ENCODE data around the gene CR1L. TPM values are rescaled to one million over a fixed set of nuclear protein-coding genes. Genes with fewer than 3 reads are reported as not detected.

The CR1L gene
- total and polyA plus RNA-seq, 9 of the 15 experiments (the other 6 are each of a cell fraction or from before 2014, with no cell fraction given) = 10.1 to 74.8 (median 34.3) TPM

DNA sequence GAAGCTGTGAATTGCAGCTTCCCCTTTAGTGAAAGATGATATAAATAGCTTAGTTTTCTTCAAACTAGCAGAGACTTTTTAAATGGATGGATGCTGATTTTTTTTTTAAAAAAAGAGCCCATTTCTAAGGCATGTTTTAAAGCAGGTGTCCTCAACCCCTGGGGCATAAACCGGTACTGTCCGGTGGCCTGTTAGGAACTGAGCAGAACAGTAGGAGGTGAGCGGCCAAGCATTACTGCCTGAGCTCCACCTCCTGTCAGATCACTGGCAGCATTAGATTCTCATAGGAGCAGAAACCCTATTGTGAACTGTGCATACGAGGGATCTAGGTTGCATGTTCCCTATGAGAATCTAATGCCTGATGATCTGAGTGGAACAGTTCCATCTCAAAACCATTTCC, 31.2 kb downstream of the CR1L start:
- WGBS (ENCODE audit: insufficient coverage, low coverage, missing lambda C conversion rate) = 88% methylated on average over 4 of the region's 4 CpGs
- Histone ChIP-seq H3K27ac (ENCODE audit: extremely low read depth, low read depth, low read length) (no peak overlapping the region), H3K27me3 (ENCODE audit: control insufficient read depth in 2 of 2, insufficient read depth in 2 of 2, low read length in 2 of 2) (no peaks in the 10 kb centered on the region), H3K4me1 (replicated peaks in 1 of 2; ENCODE audit: control insufficient read depth in 2 of 2, insufficient read depth in 2 of 2, low read length in 2 of 2) (peaks cover 5 to 35% of the 10 kb centered on the region in 2 experiments), H2AFZ (ENCODE audit: low read depth, low read length) (no peak overlapping the region), H3K4me3 (no peak overlapping the region), H3K9me3 (replicated peaks; ENCODE audit: control insufficient read depth, insufficient read depth, low read depth, low read length) (no peaks in the 10 kb centered on the region), H3K9me1 (ENCODE audit: control insufficient read depth, insufficient read depth, low read length) (no peaks in the 10 kb centered on the region), H3K4me2 (ENCODE audit: insufficient read depth, low read length) (no peak overlapping the region), H3K36me3 (ENCODE audit: control insufficient read depth, insufficient read depth, low read length) (peaks cover 24% of the 10 kb centered on the region), H3K9ac (ENCODE audit: insufficient read depth in 1 of 2, low read depth in 2 of 2, low read length in 2 of 2) (no peak overlapping the region), H4K20me1 (replicated peaks; ENCODE audit: control insufficient read depth, insufficient read depth, low read length) (peaks cover 4% of the 10 kb centered on the region; the same call in 1 of the 2 replicates), H3K79me2 (ENCODE audit: control insufficient read depth, insufficient read depth, low read length) (peaks cover 49% of the 10 kb centered on the region)
- BruUV-seq (replicated peaks) = no TSS peak
- ChIA-PET CTCF (ENCODE audit: low intra/inter-chr PET ratio) (no interaction called here), POLR2A (interaction anchor here (0.9 to 1.4 kb wide), 3 partner anchors 18 to 93 kb away, joined by 3 read pairs; no protein-coding TSS in a partner anchor)
- in situ Hi-C loops (cut with MboI) (no loop called here), intact Hi-C loops (cut with micrococcal nuclease) (no loop called here)
- ATAC-seq (no peak), DNase-seq (ENCODE audit: extremely low read depth in 1 of 4, low spot score in 3 of 4) (no peak), FAIRE-seq (no peak)
- TF ChIP-seq PHTF2 (CRISPR knock-in tag; IDR thresholded peaks at IDR 0.05) (no peak), ZBTB1 (CRISPR knock-in tag; IDR thresholded peaks at IDR 0.05; ENCODE audit: borderline replicate concordance, low read depth) (no peak), SAFB2 (IDR thresholded peaks at IDR 0.05; ENCODE audit: borderline replicate concordance, low read depth, low read length, severe bottlenecking) (no peak), HIVEP1 (CRISPR knock-in tag; IDR thresholded peaks at IDR 0.05) (no peak), RHOXF2B (CRISPR knock-in tag; conservative IDR thresholded peaks at IDR 0.05) (no peak), POLR2B (IDR thresholded peaks at IDR 0.05; ENCODE audit: low read depth, partially characterized antibody) (no peak), PPARD (CRISPR knock-in tag; IDR thresholded peaks at IDR 0.05) (no peak), ATF1 (CRISPR knock-in tag; IDR thresholded peaks at IDR 0.05) (no peak), ATF1 (tag; IDR thresholded peaks at IDR 0.05) (no peak), CSDE1 (IDR thresholded peaks at IDR 0.05) (no peak)
- TF ChIP-seq, protein P1, sequence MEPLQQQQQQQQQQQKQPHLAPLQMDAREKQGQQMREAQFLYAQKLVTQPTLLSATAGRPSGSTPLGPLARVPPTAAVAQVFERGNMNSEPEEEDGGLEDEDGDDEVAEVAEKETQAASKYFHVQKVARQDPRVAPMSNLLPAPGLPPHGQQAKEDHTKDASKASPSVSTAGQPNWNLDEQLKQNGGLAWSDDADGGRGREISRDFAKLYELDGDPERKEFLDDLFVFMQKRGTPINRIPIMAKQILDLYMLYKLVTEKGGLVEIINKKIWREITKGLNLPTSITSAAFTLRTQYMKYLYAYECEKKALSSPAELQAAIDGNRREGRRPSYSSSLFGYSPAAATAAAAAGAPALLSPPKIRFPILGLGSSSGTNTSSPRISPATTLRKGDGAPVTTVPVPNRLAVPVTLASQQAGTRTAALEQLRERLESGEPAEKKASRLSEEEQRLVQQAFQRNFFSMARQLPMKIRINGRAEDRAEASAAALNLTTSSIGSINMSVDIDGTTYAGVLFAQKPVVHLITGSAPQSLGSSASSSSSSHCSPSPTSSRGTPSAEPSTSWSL (CRISPR knock-in tag; IDR thresholded peaks at IDR 0.05; ENCODE audit: borderline replicate concordance) = no peak
- TF ChIP-seq, protein P2, sequence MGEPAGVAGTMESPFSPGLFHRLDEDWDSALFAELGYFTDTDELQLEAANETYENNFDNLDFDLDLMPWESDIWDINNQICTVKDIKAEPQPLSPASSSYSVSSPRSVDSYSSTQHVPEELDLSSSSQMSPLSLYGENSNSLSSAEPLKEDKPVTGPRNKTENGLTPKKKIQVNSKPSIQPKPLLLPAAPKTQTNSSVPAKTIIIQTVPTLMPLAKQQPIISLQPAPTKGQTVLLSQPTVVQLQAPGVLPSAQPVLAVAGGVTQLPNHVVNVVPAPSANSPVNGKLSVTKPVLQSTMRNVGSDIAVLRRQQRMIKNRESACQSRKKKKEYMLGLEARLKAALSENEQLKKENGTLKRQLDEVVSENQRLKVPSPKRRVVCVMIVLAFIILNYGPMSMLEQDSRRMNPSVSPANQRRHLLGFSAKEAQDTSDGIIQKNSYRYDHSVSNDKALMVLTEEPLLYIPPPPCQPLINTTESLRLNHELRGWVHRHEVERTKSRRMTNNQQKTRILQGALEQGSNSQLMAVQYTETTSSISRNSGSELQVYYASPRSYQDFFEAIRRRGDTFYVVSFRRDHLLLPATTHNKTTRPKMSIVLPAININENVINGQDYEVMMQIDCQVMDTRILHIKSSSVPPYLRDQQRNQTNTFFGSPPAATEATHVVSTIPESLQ (CRISPR knock-in tag; IDR thresholded peaks at IDR 0.05) = no peak

All from K562 (cell line).